Naive thymus-derived CD4-positive, alpha-beta T cell (primary cell): Measurements from ENCODE around the gene ZC2HC1B. TPM values are rescaled to one million over a fixed set of nuclear protein-coding genes. Genes with fewer than 3 reads are reported as not detected.

ENCODE experiments used
- ATAC-seq: fragments of 150-1000 bp; cut with Tn5 transposase; 2 replicates; pipeline ENCODE4 v1.10.0; 2021; ENCODE audit warnings: mild to moderate bottlenecking, moderate library complexity
- CTCF ChIA-PET: fragments of 350-600 bp; sonication (Branson Sonifier 250); formaldehyde crosslinking; loops from one replicate; lab custom pipeline; 2021; ENCODE audit warnings: antibody characterized with exemption; lab: Charles Lee
- POLR2A ChIA-PET: fragments of 350-600 bp; sonication (Branson Sonifier 250); formaldehyde crosslinking; loops from one replicate; lab custom pipeline; 2021; ENCODE audit warnings: antibody characterized with exemption, inconsistent platforms; lab: Charles Lee
- DNase-seq, 9 donors: peaks; one replicate each; pipeline versions ENCODE4 v3.0.0 to v3.0.0-alpha.2; 2020 to 2022; ENCODE audit warnings: mixed read lengths in 1 of 9
- H3K27ac ChIP-seq: one replicate; pipeline ENCODE4 v1.7.0; 2013; ENCODE audit warnings: mild to moderate bottlenecking, low read depth, low read length, moderate library complexity
- H3K27me3 ChIP-seq, 2 donors: one replicate each; pipeline ENCODE4 v1.7.0; 2013; ENCODE audit warnings: low read length in 2 of 2, mild to moderate bottlenecking in 2 of 2, moderate library complexity in 2 of 2; ENCODE audit not compliant: control insufficient read depth in 2 of 2, insufficient read depth in 2 of 2
- H3K36me3 ChIP-seq, 3 experiments: 1 replicate in 2 of 3; 2 replicates in 1 of 3; pipeline ENCODE4 v1.7.0; 2013; ENCODE audit warnings: low read length in 3 of 3, mild to moderate bottlenecking in 3 of 3, moderate library complexity in 1 of 3; ENCODE audit not compliant: insufficient read depth in 3 of 3, control insufficient read depth in 2 of 3
- H3K4me1 ChIP-seq, 2 donors: one replicate each; pipeline ENCODE4 v1.7.0; 2013; ENCODE audit warnings: low read length in 2 of 2, mild to moderate bottlenecking in 2 of 2, moderate library complexity in 1 of 2; ENCODE audit not compliant: control insufficient read depth in 2 of 2, insufficient read depth in 2 of 2
- H3K4me3 ChIP-seq: 2 replicates; pipeline ENCODE4 v1.7.0; 2013; ENCODE audit warnings: mild to moderate bottlenecking, low read length
- H3K9me3 ChIP-seq, 3 experiments: 1 replicate in 2 of 3; 2 replicates in 1 of 3; pipeline ENCODE4 v1.7.0; 2013; ENCODE audit warnings: low read length in 3 of 3; ENCODE audit not compliant: control insufficient read depth in 2 of 3
- H3K27ac Mint-ChIP-seq, 9 donors: one replicate each; pipeline ENCODE4 v1.8.0; 2020 to 2022; ENCODE audit warnings: mixed read lengths in 9 of 9, mild to moderate bottlenecking in 8 of 9, moderate library complexity in 5 of 9, inconsistent platforms in 2 of 9
- H3K27me3 Mint-ChIP-seq, 5 donors: one replicate each; pipeline ENCODE4 v1.8.0; 2021 to 2022; ENCODE audit warnings: mixed read lengths in 5 of 5, mild to moderate bottlenecking in 1 of 5
- H3K36me3 Mint-ChIP-seq, 5 donors: one replicate each; pipeline ENCODE4 v1.8.0; 2020 to 2022; ENCODE audit warnings: mixed read lengths in 5 of 5, mild to moderate bottlenecking in 3 of 5, inconsistent platforms in 1 of 5
- H3K4me1 Mint-ChIP-seq, 7 donors: one replicate each; pipeline ENCODE4 v1.8.0; 2020 to 2022; ENCODE audit warnings: mixed read lengths in 7 of 7, mild to moderate bottlenecking in 3 of 7, inconsistent platforms in 1 of 7
- H3K4me3 Mint-ChIP-seq, 10 donors: one replicate each; pipeline ENCODE4 v1.8.0; 2020 to 2022; ENCODE audit warnings: mild to moderate bottlenecking in 10 of 10, mixed read lengths in 10 of 10, moderate library complexity in 6 of 10, inconsistent platforms in 2 of 10
- H3K9me3 Mint-ChIP-seq, 11 donors: one replicate each; pipeline ENCODE4 v1.8.0; 2020 to 2022; ENCODE audit warnings: mixed read lengths in 11 of 11, mild to moderate bottlenecking in 4 of 11, inconsistent platforms in 1 of 11, moderate library complexity in 1 of 11
- intact Hi-C, 2 donors: fragments of 100-400 bp; cut with micrococcal nuclease; formaldehyde crosslinking; loops; one replicate each; pipeline ENCODE4 v1.15.1; 2023
- polyA plus RNA-seq, 2 donors: library from polyadenylated mRNA; unstranded; fragments of 300-500 nt; fragmentation: Illumina TruSeq; gene quantifications; one replicate each; pipeline ENCODE4 v1.2.3, GENCODE V29; 2021
- total RNA-seq, 6 experiments: library from RNA in 5 of 6; stranded (reverse) in 5 of 6; gene quantifications; 1 replicate in 5 of 6; 2 replicates in 1 of 6; pipeline ENCODE4 v1.2.3 and lab custom pipeline; 2021 to 2026

The ZC2HC1B gene
- total and polyA plus RNA-seq, 7 experiments from 2014 or later = 0.49 TPM; not detected in 6

DNA sequence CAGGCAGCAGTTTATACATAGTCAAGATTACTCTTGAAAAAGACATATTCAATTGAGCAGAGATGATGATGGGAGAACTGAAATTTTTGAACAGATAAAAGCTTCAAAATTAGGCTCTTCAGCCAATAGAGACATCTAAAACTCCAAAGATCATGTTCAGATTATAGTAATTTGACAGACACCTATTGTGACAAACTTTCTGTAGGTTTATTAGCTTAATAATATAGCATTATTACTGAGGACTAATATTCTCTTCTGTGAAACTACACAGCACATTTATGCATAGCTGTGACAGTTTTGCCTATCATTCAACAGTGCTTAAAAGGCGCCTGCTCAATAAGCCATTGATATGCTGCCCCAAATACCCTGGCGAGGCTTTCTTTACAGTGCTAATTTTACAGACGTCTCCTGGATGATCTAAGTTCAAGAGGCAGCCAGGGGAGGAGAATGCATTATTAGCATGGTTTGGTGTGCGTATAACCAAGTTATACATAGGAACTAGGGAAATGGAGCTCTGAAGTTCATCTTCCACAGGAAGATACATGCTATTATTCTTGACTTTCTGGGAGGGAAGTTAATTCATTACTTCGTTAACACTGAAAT lies 122.3 kb downstream of the ZC2HC1B start:
- Mint-ChIP-seq H3K36me3 (no peaks in the 10 kb centered on the region), H3K9me3 (peaks cover 0 to 4% (median 0%) of the 10 kb centered on the region in 11 donors), H3K27ac (no peak overlapping the region), H3K27me3 (peaks cover 0 to 10% (median 4%) of the 10 kb centered on the region in 5 donors), H3K4me3 (no peak overlapping the region), H3K4me1 (no peaks in the 10 kb centered on the region)
- ATAC-seq (no peak), DNase-seq (no peak)
- Histone ChIP-seq H3K9me3 (no peaks in the 10 kb centered on the region), H3K4me3 (no peak overlapping the region), H3K36me3 (no peaks in the 10 kb centered on the region), H3K4me1 (no peaks in the 10 kb centered on the region), H3K27me3 (no peaks in the 10 kb centered on the region), H3K27ac (no peak overlapping the region)
- POLR2A ChIA-PET = no interaction called here
- intact Hi-C loops = no loop called here
- CTCF ChIA-PET = interaction anchor here (0.6 kb wide), 1 partner anchor 428 kb away, joined by 6 read pairs; no protein-coding TSS in a partner anchor

Other genes starting within 250 kb of the ZC2HC1B start
- 10 to 100 TPM; 15.0 to 42.2 (median 23.2) TPM for gene PHACTR2, start 186.5 kb upstream of the ZC2HC1B start, total RNA-seq
- 10 to 100 TPM; 10.0 to 18.8 TPM for gene PHACTR2, start 186.5 kb upstream of the ZC2HC1B start, polyA plus RNA-seq
- 10 to 100 TPM; 16.5 to 29.6 (median 22.6) TPM for gene LTV1, start 21.1 kb upstream of the ZC2HC1B start, total RNA-seq
- 10 to 100 TPM; 20.6 to 23.4 TPM for gene LTV1, start 21.1 kb upstream of the ZC2HC1B start, polyA plus RNA-seq
- gene PLAGL1, start 143.8 kb downstream of the ZC2HC1B start, total RNA-seq = 10 to 100 TPM in 1 of 5 experiments, 1 to 10 TPM in 4; 4.0 to 11.2 (median 4.5) TPM
- 1 to 10 TPM in 1 of 2 donors, under 1 TPM in 1; 0.94 to 2.0 TPM for gene PLAGL1, start 143.8 kb downstream of the ZC2HC1B start, polyA plus RNA-seq
- gene SF3B5, start 231.1 kb downstream of the ZC2HC1B start, total RNA-seq = 100 to 1,000 TPM in 3 of 5 experiments, 10 to 100 TPM in 2; 89.2 to 155 (median 122) TPM
- gene SF3B5, start 231.1 kb downstream of the ZC2HC1B start, polyA plus RNA-seq = 100 to 1,000 TPM; 346 to 444 TPM